ENCODE results near the gene ADA. TPM values are rescaled to one million over a fixed set of nuclear protein-coding genes. Genes with fewer than 3 reads are reported as not detected.

ADA gene
- total and polyA plus RNA-seq, 9 of the 15 experiments (the other 6 are each of a cell fraction or from before 2014, with no cell fraction given) = 2.4 to 26.1 (median 5.3) TPM

GRCh38 chr20:44601801-44602204 lies 49.7 kb downstream of the ADA start:
- Histone ChIP-seq H3K27me3 (ENCODE audit: control insufficient read depth in 2 of 2, insufficient read depth in 2 of 2, low read length in 2 of 2) (no peaks in the 10 kb centered on the region), H3K4me3 (no peak overlapping the region), H3K9ac (ENCODE audit: insufficient read depth in 1 of 2, low read depth in 2 of 2, low read length in 2 of 2) (no peak overlapping the region), H3K27ac (ENCODE audit: extremely low read depth, low read depth, low read length) (no peak overlapping the region), H3K9me1 (ENCODE audit: control insufficient read depth, insufficient read depth, low read length) (no peaks in the 10 kb centered on the region), H3K36me3 (ENCODE audit: control insufficient read depth, insufficient read depth, low read length) (no peaks in the 10 kb centered on the region), H2AFZ (ENCODE audit: low read depth, low read length) (no peak overlapping the region), H3K4me1 (replicated peaks in 1 of 2; ENCODE audit: control insufficient read depth in 2 of 2, insufficient read depth in 2 of 2, low read length in 2 of 2) (peaks cover 0 to 8% of the 10 kb centered on the region in 2 experiments; a peak in 3 of 5 replicates), H3K79me2 (ENCODE audit: control insufficient read depth, insufficient read depth, low read length) (no peaks in the 10 kb centered on the region), H3K9me3 (replicated peaks; ENCODE audit: control insufficient read depth, insufficient read depth, low read depth, low read length) (no peaks in the 10 kb centered on the region), H4K20me1 (replicated peaks; ENCODE audit: control insufficient read depth, insufficient read depth, low read length) (no peaks in the 10 kb centered on the region), H3K4me2 (ENCODE audit: insufficient read depth, low read length) (no peak overlapping the region)
- FAIRE-seq (no peak), ATAC-seq (no peak), DNase-seq (ENCODE audit: extremely low read depth in 1 of 4, low spot score in 3 of 4) (no peak)
- POLR2A ChIA-PET = no interaction called here
- BruUV-seq (replicated peaks) = no TSS peak
- intact Hi-C loops (cut with micrococcal nuclease) = no loop called here
- WGBS (ENCODE audit: insufficient coverage, low coverage, missing lambda C conversion rate) = 0% methylated on average over 1 of the region's 1 CpG
- in situ Hi-C loops (cut with MboI) = loop anchor here (10.0 kb wide), 1 partner anchor 387 kb away; the partner anchor contains the start of gene OSER1
- CTCF ChIA-PET (ENCODE audit: low intra/inter-chr PET ratio) = no interaction called here
- TF ChIP-seq FOS (IDR thresholded peaks at IDR 0.05; ENCODE audit: extremely low read depth, insufficient read length) (no peak), PREB (CRISPR knock-in tag; IDR thresholded peaks at IDR 0.05) (no peak), COPS2 (conservative IDR thresholded peaks at IDR 0.05) (no peak), SMARCE1 (IDR thresholded peaks at IDR 0.05) (no peak), YY1 (IDR thresholded peaks at IDR 0.05; ENCODE audit: borderline replicate concordance in 1 of 3, control insufficient read depth in 1 of 3, extremely low read depth in 1 of 3, insufficient read depth in 3 of 3, insufficient read length in 1 of 3, insufficient replicate concordance in 2 of 3, low read depth in 1 of 3, low read length in 2 of 3) (no peak), NR2C2 (CRISPR knock-in tag; IDR thresholded peaks at IDR 0.05) (no peak), NR2C2 (tag; IDR thresholded peaks at IDR 0.05) (peak; percentile 72), CBX8 (IDR thresholded peaks at IDR 0.05; ENCODE audit: borderline replicate concordance, extremely low read depth, low read depth, low read length, poor library complexity, severe bottlenecking) (no peak), CXXC5 (CRISPR knock-in tag; IDR thresholded peaks at IDR 0.05) (no peak), ZNF444 (CRISPR knock-in tag; IDR thresholded peaks at IDR 0.05) (no peak), SPI1 (IDR thresholded peaks at IDR 0.05; ENCODE audit: borderline replicate concordance, low read depth, low read length) (no peak), ATF1 (CRISPR knock-in tag; IDR thresholded peaks at IDR 0.05) (no peak), ATF1 (tag; IDR thresholded peaks at IDR 0.05) (no peak), BACH1 (tag; IDR thresholded peaks at IDR 0.05) (no peak), NFIC (IDR thresholded peaks at IDR 0.05) (peak; percentile 40; the same call in 1 of the 2 replicates), HIVEP1 (CRISPR knock-in tag; IDR thresholded peaks at IDR 0.05) (no peak), ZC3H4 (CRISPR knock-in tag; IDR thresholded peaks at IDR 0.05; ENCODE audit: borderline replicate concordance) (no peak), SNIP1 (IDR thresholded peaks at IDR 0.05; ENCODE audit: low read depth) (no peak), MLX (CRISPR knock-in tag; conservative IDR thresholded peaks at IDR 0.05) (no peak), SUPT5H (IDR thresholded peaks at IDR 0.05) (no peak), PHTF2 (CRISPR knock-in tag; IDR thresholded peaks at IDR 0.05) (no peak), ESRRA (IDR thresholded peaks at IDR 0.05; ENCODE audit: borderline replicate concordance, low read depth) (peak; percentile 58), USF1 (CRISPR knock-in tag; IDR thresholded peaks at IDR 0.05) (no peak), ARID1B (IDR thresholded peaks at IDR 0.05) (no peak)
